ENCODE data around the gene ASGR1.

The ASGR1 gene

GRCh38 chr17:7220593-7221277, 41.6 kb upstream of the ASGR1 start:
- Histone ChIP-seq H3K27me3 (ENCODE audit: insufficient read depth, low read length, poor library complexity) (no peaks in the 10 kb centered on the region), H3K4me3 (ENCODE audit: low read length) (peak overlapping the region; percentile 40), H2BK15ac (replicated peaks; ENCODE audit: low read depth) (no peak overlapping the region), H3K23ac (ENCODE audit: low read length) (no peak overlapping the region), H3K9ac (ENCODE audit: low read length) (peak overlapping the region; percentile 70), H3K18ac (ENCODE audit: low read length) (no peak overlapping the region), H3K4ac (ENCODE audit: low read depth, low read length) (no peak overlapping the region), H3K56ac (ENCODE audit: low read length) (peak overlapping the region; percentile 90), H3K27ac (ENCODE audit: low read depth, low read length) (peak overlapping the region; percentile 50), H4K5ac (ENCODE audit: low read length) (no peak overlapping the region), H3K4me2 (ENCODE audit: low read length) (peak overlapping the region; percentile 83), H2AK5ac (ENCODE audit: low read length) (peak overlapping the region; percentile 6), H2BK5ac (ENCODE audit: low read length) (no peak overlapping the region), H2BK120ac (ENCODE audit: low read depth, low read length) (no peak overlapping the region), H3K4me1 (ENCODE audit: control insufficient read depth, low read depth, low read length) (peaks cover 14% of the 10 kb centered on the region), H3K79me1 (ENCODE audit: low read length) (peaks cover 5% of the 10 kb centered on the region), H4K8ac (ENCODE audit: low read depth, low read length) (no peak overlapping the region), H3K79me2 (ENCODE audit: control insufficient read depth, insufficient read depth, low read length) (peaks cover 7% of the 10 kb centered on the region), H3K36me3 (ENCODE audit: control insufficient read depth, insufficient read depth, low read length) (peaks cover 10% of the 10 kb centered on the region)
- DNase-seq, result peak; percentile 75
- WGBS (ENCODE audit: extremely low coverage, insufficient coverage, low lambda C conversion rate), result no CpG with 5 or more reads among the region's 11 CpGs

- Histone ChIP-seq H3K79me2 (ENCODE audit: control insufficient read depth, insufficient read depth, low read length) (peaks cover 7% of the 10 kb centered on the region), H2BK120ac (ENCODE audit: low read depth, low read length) (no peak within 1 kb of the TSS), H3K18ac (ENCODE audit: low read length) (no peak within 1 kb of the TSS), H3K4ac (ENCODE audit: low read depth, low read length) (peak within 1 kb of the TSS; percentile 23), H2BK15ac (replicated peaks; ENCODE audit: low read depth) (no peak within 1 kb of the TSS), H3K4me2 (ENCODE audit: low read length) (peak within 1 kb of the TSS; percentile 83), H3K23ac (ENCODE audit: low read length) (no peak within 1 kb of the TSS), H3K36me3 (ENCODE audit: control insufficient read depth, insufficient read depth, low read length) (peaks cover 10% of the 10 kb centered on the region), H3K4me3 (ENCODE audit: low read length) (peak within 1 kb of the TSS; percentile 40), H3K9ac (ENCODE audit: low read length) (peak within 1 kb of the TSS; percentile 70), H2BK5ac (ENCODE audit: low read length) (no peak within 1 kb of the TSS), H4K5ac (ENCODE audit: low read length) (peak within 1 kb of the TSS; percentile 50), H3K79me1 (ENCODE audit: low read length) (peaks cover 5% of the 10 kb centered on the region), H3K56ac (ENCODE audit: low read length) (peak within 1 kb of the TSS; percentile 90), H3K27me3 (ENCODE audit: insufficient read depth, low read length, poor library complexity) (no peaks in the 10 kb centered on the region), H3K27ac (ENCODE audit: low read depth, low read length) (peak within 1 kb of the TSS; percentile 50), H4K8ac (ENCODE audit: low read depth, low read length) (no peak within 1 kb of the TSS), H2AK5ac (ENCODE audit: low read length) (peak within 1 kb of the TSS; percentile 6), H3K4me1 (ENCODE audit: control insufficient read depth, low read depth, low read length) (peaks cover 14% of the 10 kb centered on the region)
- DNase-seq, result peak; percentile 90
- no CpG with 5 or more reads among the region's 63 CpGs for WGBS (ENCODE audit: extremely low coverage, insufficient coverage, low lambda C conversion rate)
These were observed 40.8 kb upstream of the ASGR1 start, which contains the start of the genes ACADVL and DLG4 for GRCh38 chr17:7219812-7220592. Gene ACADVL, plus strand, starts transcription at chr17:7219938. Its CDS starts 47 bp downstream, at chr17:7219985. Gene DLG4, minus strand, starts transcription at chr17:7219836.

GRCh38 chr17:7219229-7219811, 40.1 kb upstream of the ASGR1 start:
- DNase-seq, result no peak
- no peak overlapping the region for H3K4ac ChIP-seq (ENCODE audit: low read depth, low read length)
- no peak overlapping the region for H2BK120ac ChIP-seq (ENCODE audit: low read depth, low read length)
- no peak overlapping the region for H2BK5ac ChIP-seq (ENCODE audit: low read length)
- H3K4me3 ChIP-seq (ENCODE audit: low read length), result no peak overlapping the region
- peaks cover 10% of the 10 kb centered on the region for H3K36me3 ChIP-seq (ENCODE audit: control insufficient read depth, insufficient read depth, low read length)
- H3K79me2 ChIP-seq (ENCODE audit: control insufficient read depth, insufficient read depth, low read length), result peaks cover 7% of the 10 kb centered on the region
- H3K27me3 ChIP-seq (ENCODE audit: insufficient read depth, low read length, poor library complexity), result no peaks in the 10 kb centered on the region
- H2BK15ac ChIP-seq (replicated peaks; ENCODE audit: low read depth), result no peak overlapping the region
- no peak overlapping the region for H3K18ac ChIP-seq (ENCODE audit: low read length)
- H2AK5ac ChIP-seq (ENCODE audit: low read length), result no peak overlapping the region
- peak overlapping the region; percentile 25 for H3K4me2 ChIP-seq (ENCODE audit: low read length)
- no peak overlapping the region for H3K27ac ChIP-seq (ENCODE audit: low read depth, low read length)
- H3K4me1 ChIP-seq (ENCODE audit: control insufficient read depth, low read depth, low read length), result peaks cover 14% of the 10 kb centered on the region
- H3K23ac ChIP-seq (ENCODE audit: low read length), result no peak overlapping the region
- H3K56ac ChIP-seq (ENCODE audit: low read length), result peak overlapping the region; percentile 82
- H3K9ac ChIP-seq (ENCODE audit: low read length), result peak overlapping the region; percentile 61
- peak overlapping the region; percentile 50 for H4K5ac ChIP-seq (ENCODE audit: low read length)
- H4K8ac ChIP-seq (ENCODE audit: low read depth, low read length), result no peak overlapping the region
- WGBS (ENCODE audit: extremely low coverage, insufficient coverage, low lambda C conversion rate), result no CpG with 5 or more reads among the region's 12 CpGs
- H3K79me1 ChIP-seq (ENCODE audit: low read length), result peaks cover 5% of the 10 kb centered on the region

GRCh38 chr17:7218758-7219157, 39.6 kb upstream of the ASGR1 start:
- no peak overlapping the region for H2AK5ac ChIP-seq (ENCODE audit: low read length)
- H3K23ac ChIP-seq (ENCODE audit: low read length), result no peak overlapping the region
- no peaks in the 10 kb centered on the region for H3K27me3 ChIP-seq (ENCODE audit: insufficient read depth, low read length, poor library complexity)
- peaks cover 6% of the 10 kb centered on the region for H3K36me3 ChIP-seq (ENCODE audit: control insufficient read depth, insufficient read depth, low read length)
- no peak overlapping the region for H4K8ac ChIP-seq (ENCODE audit: low read depth, low read length)
- H2BK5ac ChIP-seq (ENCODE audit: low read length), result no peak overlapping the region
- peak overlapping the region; percentile 7 for H3K9ac ChIP-seq (ENCODE audit: low read length)
- H4K5ac ChIP-seq (ENCODE audit: low read length), result no peak overlapping the region
- peaks cover 7% of the 10 kb centered on the region for H3K79me2 ChIP-seq (ENCODE audit: control insufficient read depth, insufficient read depth, low read length)
- H2BK15ac ChIP-seq (replicated peaks; ENCODE audit: low read depth), result no peak overlapping the region
- H3K4ac ChIP-seq (ENCODE audit: low read depth, low read length), result no peak overlapping the region
- peak overlapping the region; percentile 58 for H3K56ac ChIP-seq (ENCODE audit: low read length)
- H2BK120ac ChIP-seq (ENCODE audit: low read depth, low read length), result no peak overlapping the region
- no peak overlapping the region for H3K4me2 ChIP-seq (ENCODE audit: low read length)
- no peak overlapping the region for H3K18ac ChIP-seq (ENCODE audit: low read length)
- DNase-seq, result no peak
- WGBS (ENCODE audit: extremely low coverage, insufficient coverage, low lambda C conversion rate), result no CpG with 5 or more reads among the region's 6 CpGs
- no peak overlapping the region for H3K4me3 ChIP-seq (ENCODE audit: low read length)
- peaks cover 5% of the 10 kb centered on the region for H3K79me1 ChIP-seq (ENCODE audit: low read length)
- H3K27ac ChIP-seq (ENCODE audit: low read depth, low read length), result no peak overlapping the region
- H3K4me1 ChIP-seq (ENCODE audit: control insufficient read depth, low read depth, low read length), result peaks cover 14% of the 10 kb centered on the region

- H2BK120ac ChIP-seq (ENCODE audit: low read depth, low read length), result no peak overlapping the region
- H3K79me1 ChIP-seq (ENCODE audit: low read length), result peaks cover 5% of the 10 kb centered on the region
- peaks cover 9% of the 10 kb centered on the region for H3K79me2 ChIP-seq (ENCODE audit: control insufficient read depth, insufficient read depth, low read length)
- peak overlapping the region; percentile 26 for H3K18ac ChIP-seq (ENCODE audit: low read length)
- peak overlapping the region; percentile 75 for H3K56ac ChIP-seq (ENCODE audit: low read length)
- H2BK15ac ChIP-seq (replicated peaks; ENCODE audit: low read depth), result no peak overlapping the region
- no peak overlapping the region for H3K23ac ChIP-seq (ENCODE audit: low read length)
- no peak overlapping the region for H3K27ac ChIP-seq (ENCODE audit: low read depth, low read length)
- no peak overlapping the region for H3K4me2 ChIP-seq (ENCODE audit: low read length)
- no CpG with 5 or more reads among the region's 6 CpGs for WGBS (ENCODE audit: extremely low coverage, insufficient coverage, low lambda C conversion rate)
- H2AK5ac ChIP-seq (ENCODE audit: low read length), result peak overlapping the region; percentile 88
- no peak for DNase-seq
- no peak overlapping the region for H2BK5ac ChIP-seq (ENCODE audit: low read length)
- peaks cover 2% of the 10 kb centered on the region for H3K36me3 ChIP-seq (ENCODE audit: control insufficient read depth, insufficient read depth, low read length)
- H4K8ac ChIP-seq (ENCODE audit: low read depth, low read length), result no peak overlapping the region
- H3K27me3 ChIP-seq (ENCODE audit: insufficient read depth, low read length, poor library complexity), result no peaks in the 10 kb centered on the region
- peak overlapping the region; percentile 35 for H3K9ac ChIP-seq (ENCODE audit: low read length)
- no peak overlapping the region for H3K4me3 ChIP-seq (ENCODE audit: low read length)
- peaks cover 14% of the 10 kb centered on the region for H3K4me1 ChIP-seq (ENCODE audit: control insufficient read depth, low read depth, low read length)
- no peak overlapping the region for H3K4ac ChIP-seq (ENCODE audit: low read depth, low read length)
- no peak overlapping the region for H4K5ac ChIP-seq (ENCODE audit: low read length)
These were observed 39.0 kb upstream of the ASGR1 start for GRCh38 chr17:7218166-7218565.
